ENCODE measurements around the gene SLC2A6. TPM values are rescaled to one million over a fixed set of nuclear protein-coding genes. Genes with fewer than 3 reads are reported as not detected.

The SLC2A6 gene
- total and polyA plus RNA-seq, 11 donors, result 1.8 to 10.4 (median 3.2) TPM

- intact Hi-C loops (cut with DNase I), result no loop called here
- Histone ChIP-seq H3K27ac (no peak overlapping the region), H3K4me1 (peaks cover 0 to 23% (median 12%) of the 10 kb centered on the region in 12 donors), H3K36me3 (no peaks in the 10 kb centered on the region), H3K9me3 (no peaks in the 10 kb centered on the region), H3K4me3 (no peak overlapping the region), H3K27me3 (no peaks in the 10 kb centered on the region)
- DNase-seq (peak in 2 of 5 donors; percentile 14 to 33), ATAC-seq (no peak)
- WGBS, 4 donors, result 94 to 98% (median 95%) methylated on average over 7 to 10 of the region's 10 CpGs
- TF ChIP-seq CTCF (IDR thresholded peaks at IDR 0.05) (no peak), POLR2A (IDR thresholded peaks at IDR 0.05) (no peak)
Observed at GRCh38 chr9:133515240-133515610, 36.3 kb upstream of the SLC2A6 start.

- Histone ChIP-seq H3K27ac (no peak overlapping the region), H3K36me3 (no peaks in the 10 kb centered on the region), H3K9me3 (no peaks in the 10 kb centered on the region), H3K4me3 (no peak overlapping the region), H3K4me1 (peaks cover 0 to 27% (median 15%) of the 10 kb centered on the region in 12 donors), H3K27me3 (no peaks in the 10 kb centered on the region)
- 35 to 45% (median 40%) methylated on average over 11 to 14 of the region's 14 CpGs for WGBS, 4 donors
- ATAC-seq, result peak; percentile 53 to 71 (median 64)
- intact Hi-C loops (cut with DNase I), result no loop called here
- TF ChIP-seq CTCF (IDR thresholded peaks at IDR 0.05) (no peak), POLR2A (IDR thresholded peaks at IDR 0.05) (no peak)
- DNase-seq, result peak; percentile 54 to 91 (median 68)
Observed at GRCh38 chr9:133514460-133515239, 35.8 kb upstream of the SLC2A6 start.

- 65 to 73% (median 68%) methylated on average over 13 to 28 of the region's 28 CpGs for WGBS, 4 donors
- no peak overlapping the region for H3K4me3 ChIP-seq
- no peak for TF ChIP-seq CTCF (IDR thresholded peaks at IDR 0.05)
- TF ChIP-seq POLR2A (IDR thresholded peaks at IDR 0.05), result no peak
- peaks cover 0 to 37% (median 22%) of the 10 kb centered on the region in 12 donors for H3K4me1 ChIP-seq
- peak in 1 of 4 donors; percentile 35 for ATAC-seq
- H3K27me3 ChIP-seq, result no peaks in the 10 kb centered on the region
- intact Hi-C loops (cut with DNase I), result no loop called here
- DNase-seq, result peak in 2 of 5 donors; percentile 48 to 61
- H3K27ac ChIP-seq, result no peak overlapping the region
- no peaks in the 10 kb centered on the region for H3K9me3 ChIP-seq
- no peaks in the 10 kb centered on the region for H3K36me3 ChIP-seq
Observed at GRCh38 chr9:133513214-133514100, 34.6 kb upstream of the SLC2A6 start.

Measured in heart left ventricle (tissue), 16 donors.